GM12891 (cell line): ENCODE measurements around the gene FNDC3B.

Experiments
- DNase-seq: peaks from one replicate; pipeline ENCODE4 v3.0.0; 2011; ENCODE audit warnings: low spot score; ENCODE audit not compliant: insufficient read length
- FAIRE-seq: peaks from 2 replicates; lab custom pipeline; 2011; peaks lifted over from hg19 to GRCh38; lab: Jason Lieb, UNC
- PAX5 ChIP-seq: IDR thresholded peaks from 2 replicates; pipeline ENCODE4 v1.6.1; 2011; ENCODE audit warnings: low read length, moderate library complexity, mild to moderate bottlenecking; ENCODE audit not compliant: insufficient read depth, severe bottlenecking
- POLR2A ChIP-seq: IDR thresholded peaks from 2 replicates; pipeline ENCODE4 v1.6.1; 2011; ENCODE audit warnings: low read depth, low read length, control low read depth
- POLR2AphosphoS5 ChIP-seq: IDR thresholded peaks from 2 replicates; pipeline ENCODE4 v1.6.1; 2011; ENCODE audit warnings: low read depth, low read length, control low read depth
- POU2F2 ChIP-seq: IDR thresholded peaks from 2 replicates; pipeline ENCODE4 v1.6.1; 2011; ENCODE audit warnings: low read depth, mild to moderate bottlenecking, control low read depth, low read length, moderate library complexity
- SPI1 ChIP-seq: IDR thresholded peaks from 2 replicates; pipeline ENCODE4 v1.6.1; 2011; ENCODE audit warnings: low read depth, low read length, control low read depth
- TAF1 ChIP-seq: IDR thresholded peaks from 2 replicates; pipeline ENCODE4 v1.6.1; 2011; ENCODE audit warnings: low read depth, low read length, control low read depth

Gene FNDC3B

DNA sequence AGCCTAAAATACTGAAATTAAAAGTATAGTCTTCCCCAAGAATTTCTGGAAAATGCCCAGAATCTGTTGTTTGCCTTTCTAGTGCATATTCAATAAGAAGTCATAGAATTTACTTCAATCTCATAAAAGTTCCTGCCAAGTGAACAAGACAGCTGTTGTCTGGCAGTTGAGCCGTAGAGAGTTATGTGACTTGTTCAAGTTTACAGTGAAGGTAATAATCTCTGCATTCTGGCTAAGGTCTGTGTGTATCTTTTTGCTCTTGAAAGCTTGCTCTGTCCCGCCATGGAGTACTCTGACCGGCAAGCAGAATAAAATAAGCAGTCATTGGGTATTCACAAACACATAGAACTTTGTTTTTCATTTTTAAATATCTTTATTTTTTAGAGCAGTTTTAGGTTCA, 331.0 kb downstream of the FNDC3B start:
- no peak for DNase-seq
- FAIRE-seq: no peak
- TF ChIP-seq POLR2A (no peak), POU2F2 (no peak), POLR2AphosphoS5 (no peak), TAF1 (no peak), SPI1 (no peak), PAX5 (no peak)

DNA sequence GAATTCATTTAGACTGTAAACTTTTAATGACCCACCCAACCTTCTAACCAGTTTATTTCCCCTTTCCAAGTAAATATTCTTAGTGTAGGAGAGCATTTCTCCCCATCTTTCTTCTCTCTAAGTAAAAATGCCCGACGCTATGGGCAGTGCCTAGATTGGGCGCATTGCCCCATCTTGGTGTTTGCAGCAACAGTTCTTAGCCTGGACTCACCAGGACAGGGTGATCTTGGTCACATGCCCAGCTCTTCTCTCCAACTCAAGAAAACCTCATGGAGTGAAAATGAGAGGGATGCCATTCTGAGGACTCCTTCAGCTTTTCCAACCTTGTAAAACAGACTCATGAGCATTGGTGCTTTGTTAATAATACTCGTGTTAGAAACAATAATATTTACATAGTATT, 332.2 kb downstream of the FNDC3B start:
- FAIRE-seq: no peak
- DNase-seq: no peak

DNA sequence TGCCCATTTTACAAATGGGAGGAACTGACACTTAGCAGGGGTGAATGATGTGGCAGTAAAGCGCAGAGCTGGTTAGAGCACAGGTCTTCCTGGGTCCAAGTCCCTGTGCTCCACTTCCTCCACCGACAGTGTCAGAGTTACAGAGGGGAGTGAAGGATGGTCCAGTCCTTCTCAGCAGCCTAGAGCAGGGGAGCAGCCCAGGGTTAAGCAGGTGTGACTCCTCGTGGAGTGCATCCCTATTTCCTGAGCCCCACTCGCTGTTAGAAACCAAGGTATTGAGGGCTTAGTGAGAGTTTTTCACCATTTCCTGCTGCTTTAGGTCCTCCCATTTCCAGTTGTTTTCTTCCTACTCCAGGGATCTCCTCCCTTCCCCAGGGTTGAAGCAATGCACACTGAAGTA, 333.5 kb downstream of the FNDC3B start:
- TF ChIP-seq PAX5 (no peak), TAF1 (no peak), SPI1 (no peak), POLR2A (no peak), POU2F2 (no peak), POLR2AphosphoS5 (no peak)
- FAIRE-seq (no peak), DNase-seq (no peak)

More for the DNA sequence above, 332.2 kb downstream of the FNDC3B start:
- TF ChIP-seq SPI1 (no peak), POLR2A (no peak), TAF1 (no peak), POLR2AphosphoS5 (no peak), POU2F2 (no peak), PAX5 (no peak)

DNA sequence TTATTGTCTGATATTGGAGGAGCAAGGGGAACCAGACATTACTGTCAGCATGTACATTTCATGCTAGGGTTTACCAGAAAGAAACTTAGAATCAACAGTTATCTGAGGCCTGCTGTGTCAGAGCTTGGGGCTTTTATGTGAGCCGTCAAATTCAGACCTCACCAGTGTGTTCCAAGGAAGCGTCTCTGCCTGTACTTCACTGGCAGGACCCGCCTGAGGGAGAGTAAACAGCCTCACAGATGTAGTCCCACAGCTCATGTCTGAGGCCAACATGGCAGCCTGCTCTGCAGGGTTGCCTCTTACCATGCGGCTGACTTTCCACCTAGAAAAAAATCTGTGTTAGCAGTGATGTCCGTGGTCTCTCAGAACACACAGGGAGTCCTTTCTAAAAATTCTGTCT, 334.5 kb downstream of the FNDC3B start:
- no peak for TF ChIP-seq TAF1
- no peak for TF ChIP-seq POU2F2
- TF ChIP-seq PAX5: no peak
- TF ChIP-seq POLR2A: no peak
- TF ChIP-seq POLR2AphosphoS5: no peak
- FAIRE-seq (no peak), DNase-seq (no peak)

DNA sequence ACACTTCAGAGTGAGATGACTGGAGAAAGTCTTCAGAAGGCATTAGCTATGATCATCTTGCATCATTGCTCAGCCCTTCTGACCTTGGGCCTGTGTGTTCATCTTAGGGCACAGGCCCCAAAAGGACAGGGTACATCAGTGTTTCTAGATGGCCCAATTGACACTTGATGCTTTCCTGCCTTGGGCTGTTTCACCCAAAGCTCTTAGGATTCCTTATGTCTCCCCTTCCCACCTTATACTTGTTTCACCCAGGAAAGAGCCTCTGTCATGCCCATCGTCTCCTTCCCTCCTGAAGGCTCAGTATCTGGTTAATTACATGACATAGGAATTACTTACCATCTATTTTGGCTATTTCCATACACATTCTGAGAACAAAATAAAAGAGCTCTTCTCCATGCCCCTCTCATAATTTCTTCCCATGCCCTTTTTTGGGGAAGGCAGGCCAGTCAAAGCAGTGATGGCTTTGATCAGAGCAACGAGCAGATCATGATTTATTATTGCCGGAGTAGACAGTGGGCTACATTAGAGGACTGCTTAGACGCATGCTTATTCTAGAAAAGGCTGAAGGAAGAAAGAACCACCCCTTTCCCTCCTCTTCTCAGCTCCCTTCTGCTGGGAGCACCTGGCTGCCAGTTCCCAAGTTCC, 335.9 kb downstream of the FNDC3B start:
- FAIRE-seq (no peak), DNase-seq (no peak)
- no peak for TF ChIP-seq SPI1
- no peak for TF ChIP-seq TAF1
- no peak for TF ChIP-seq PAX5
- TF ChIP-seq POLR2A: no peak

DNA sequence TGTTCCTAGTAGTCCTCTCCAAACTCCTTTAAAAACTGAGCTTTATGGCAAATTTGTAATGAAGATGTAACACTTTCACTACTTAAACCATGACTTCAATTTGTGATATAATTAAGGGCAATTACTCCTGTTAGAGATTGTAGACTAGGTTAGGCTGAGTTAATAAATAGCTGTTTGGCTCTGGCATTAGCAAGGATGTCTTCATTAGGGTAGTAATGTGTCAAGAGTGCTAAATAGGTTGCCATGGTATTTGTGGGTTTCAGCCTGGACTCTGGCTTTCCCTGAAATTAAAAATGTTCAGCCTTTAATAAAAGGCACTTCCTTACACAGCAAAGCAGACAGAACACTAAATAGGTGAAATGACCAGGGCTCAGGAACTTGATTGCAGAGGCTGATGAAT, 337.0 kb downstream of the FNDC3B start:
- TF ChIP-seq POLR2A: no peak
- no peak for TF ChIP-seq POU2F2
- TF ChIP-seq PAX5: no peak
- TF ChIP-seq POLR2AphosphoS5: no peak
- DNase-seq: no peak
- FAIRE-seq: no peak

DNA sequence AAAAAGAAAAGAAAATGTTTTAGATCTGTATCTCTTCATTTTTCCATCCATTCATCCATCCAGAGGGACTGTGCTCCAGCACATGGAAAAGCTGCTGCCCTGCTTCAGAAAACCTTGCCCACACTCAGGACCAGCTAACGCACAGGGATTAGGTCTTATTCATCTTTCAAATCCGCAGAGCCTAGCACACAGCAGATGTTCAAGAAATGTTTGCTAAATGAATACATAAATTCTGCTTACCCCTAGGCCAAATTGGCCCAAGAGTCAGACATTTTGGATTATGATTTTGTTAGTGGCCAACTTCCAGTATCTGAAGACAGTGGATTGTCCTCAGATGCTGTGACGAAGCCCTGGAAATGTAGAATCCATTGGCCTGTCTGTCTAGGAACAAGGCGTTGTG, 337.5 kb downstream of the FNDC3B start:
- DNase-seq (no peak), FAIRE-seq (no peak)
- TF ChIP-seq TAF1 (no peak), POU2F2 (no peak), POLR2AphosphoS5 (no peak), SPI1 (no peak), POLR2A (no peak), PAX5 (no peak)

DNA sequence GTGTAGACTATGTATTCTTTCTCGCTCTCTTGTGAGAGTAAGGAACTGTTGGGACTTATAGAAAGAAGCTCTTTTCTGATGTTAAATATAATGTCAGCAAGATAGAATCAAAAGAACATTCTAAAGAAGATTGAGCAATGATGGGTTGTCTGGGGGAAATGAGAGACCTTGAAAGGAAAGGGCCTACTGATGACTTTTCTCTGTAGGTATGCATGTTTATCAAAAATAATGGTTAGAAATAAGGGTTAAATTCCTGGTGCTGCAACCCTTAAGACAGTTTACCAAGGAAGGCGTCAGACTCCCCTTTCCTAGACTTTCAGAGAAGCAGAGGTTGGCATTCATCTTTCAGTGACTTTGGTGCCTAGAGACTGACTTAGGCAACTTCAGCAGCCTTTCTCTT, 339.1 kb downstream of the FNDC3B start:
- FAIRE-seq: no peak

DNA sequence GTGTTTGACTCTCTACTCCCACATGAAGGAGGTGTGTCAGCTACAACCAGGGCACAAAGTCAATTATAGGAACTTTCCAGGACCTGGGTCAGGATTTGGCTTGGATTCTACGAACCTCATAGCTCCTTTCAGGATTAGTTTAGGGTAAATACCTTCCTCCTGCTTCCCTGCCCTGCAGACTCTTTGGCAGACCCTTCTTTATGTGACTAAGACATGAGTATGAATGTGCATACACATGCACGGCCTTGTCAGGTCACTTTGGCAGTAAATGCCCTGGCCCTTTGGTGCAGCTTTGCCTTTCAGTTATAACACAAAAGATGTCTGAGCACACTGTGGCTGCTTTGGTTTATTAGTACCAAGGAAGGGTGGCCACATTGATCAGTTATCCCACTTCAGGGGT, 340.0 kb downstream of the FNDC3B start:
- TF ChIP-seq POLR2A: no peak
- TF ChIP-seq TAF1: no peak
- no peak for TF ChIP-seq SPI1
- TF ChIP-seq POLR2AphosphoS5: no peak
- no peak for TF ChIP-seq POU2F2
- no peak for TF ChIP-seq PAX5
- FAIRE-seq (no peak), DNase-seq (no peak)

More for the DNA sequence above, 339.1 kb downstream of the FNDC3B start:
- TF ChIP-seq TAF1 (no peak), POLR2AphosphoS5 (no peak)
- no peak for DNase-seq

DNA sequence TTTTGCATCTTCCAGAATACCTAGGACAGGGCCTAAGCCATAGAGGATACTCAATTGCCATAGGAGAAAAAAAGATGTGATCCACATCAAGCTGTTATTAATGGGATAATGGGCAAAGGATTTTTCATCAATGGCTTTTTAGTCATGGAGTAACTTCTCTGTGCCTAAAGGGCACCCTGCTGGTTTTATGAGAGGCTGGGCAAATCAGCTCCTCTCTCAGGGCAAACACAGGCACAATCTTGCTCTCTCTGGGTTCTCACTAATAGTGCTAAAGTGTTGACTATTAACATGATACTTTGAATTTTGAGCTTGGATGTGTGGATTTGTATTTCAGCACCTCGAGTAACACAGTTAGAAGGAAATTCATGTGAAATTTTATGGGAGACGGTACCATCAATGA, 341.3 kb downstream of the FNDC3B start:
- no peak for TF ChIP-seq TAF1
- TF ChIP-seq POLR2A: no peak
- TF ChIP-seq POLR2AphosphoS5: no peak
- no peak for TF ChIP-seq SPI1
- no peak for TF ChIP-seq PAX5
- TF ChIP-seq POU2F2: no peak
- FAIRE-seq (no peak), DNase-seq (no peak)
